ENCODE results near the gene DDI2.

The DDI2 gene

GRCh38 chr1:15603050-15603965, 13.9 kb upstream of the DDI2 start (continued):
- TF ChIP-seq PRDM1 (tag by site-specific recombination; IDR thresholded peaks at IDR 0.05) (no peak), ZNF701 (tag by site-specific recombination; IDR thresholded peaks at IDR 0.05) (no peak), SCRT2 (tag by site-specific recombination; IDR thresholded peaks at IDR 0.05) (no peak), INSM2 (tag by site-specific recombination; IDR thresholded peaks at IDR 0.05) (0 out of 2 replicates have a peak, but pooled peaks have one; percentile 10), ZNF366 (tag by site-specific recombination; conservative IDR thresholded peaks at IDR 0.05) (no peak), ZNF658 (tag by site-specific recombination; IDR thresholded peaks at IDR 0.05) (no peak), ZNF514 (tag by site-specific recombination; IDR thresholded peaks at IDR 0.05) (no peak), ZBTB10 (tag by site-specific recombination; IDR thresholded peaks at IDR 0.05) (no peak), ZNF654 (tag by site-specific recombination; IDR thresholded peaks at IDR 0.05; ENCODE audit: low read depth) (no peak), ZNF621 (tag by site-specific recombination; IDR thresholded peaks at IDR 0.05) (no peak), ZNF324 (tag by site-specific recombination; IDR thresholded peaks at IDR 0.05) (no peak), ZNF350 (tag by site-specific recombination; IDR thresholded peaks at IDR 0.05) (no peak), ZNF776 (tag by site-specific recombination; IDR thresholded peaks at IDR 0.05; ENCODE audit: borderline replicate concordance) (no peak), SCRT1 (tag by site-specific recombination; IDR thresholded peaks at IDR 0.05; ENCODE audit: borderline replicate concordance) (no peak), KLF8 (tag by site-specific recombination; IDR thresholded peaks at IDR 0.05) (no peak), AEBP2 (tag by site-specific recombination; IDR thresholded peaks at IDR 0.05; ENCODE audit: borderline replicate concordance) (no peak), ZNF544 (tag by site-specific recombination; IDR thresholded peaks at IDR 0.05) (no peak), GLI2 (tag by site-specific recombination; IDR thresholded peaks at IDR 0.05; ENCODE audit: borderline replicate concordance, low read depth) (no peak), ZNF121 (tag by site-specific recombination; IDR thresholded peaks at IDR 0.05) (no peak), SP2 (tag by site-specific recombination; IDR thresholded peaks at IDR 0.05) (peak; percentile 74), ZNF549 (tag by site-specific recombination; IDR thresholded peaks at IDR 0.05) (no peak), ZNF843 (tag by site-specific recombination; IDR thresholded peaks at IDR 0.05) (no peak), MZF1 (tag by site-specific recombination; IDR thresholded peaks at IDR 0.05; ENCODE audit: borderline replicate concordance) (no peak), ZNF623 (tag by site-specific recombination; IDR thresholded peaks at IDR 0.05) (no peak), ZNF148 (tag by site-specific recombination; IDR thresholded peaks at IDR 0.05; ENCODE audit: borderline replicate concordance) (no peak), ZNF280C (tag by site-specific recombination; IDR thresholded peaks at IDR 0.05) (no peak), ZNF214 (tag by site-specific recombination; IDR thresholded peaks at IDR 0.05; ENCODE audit: borderline replicate concordance) (no peak), HOXD13 (CRISPR knock-in tag; IDR thresholded peaks at IDR 0.05; ENCODE audit: borderline replicate concordance) (no peak), GLIS2 (tag by site-specific recombination; IDR thresholded peaks at IDR 0.05) (peak; percentile 24; the same call in 1 of the 2 replicates), ZNF155 (tag by site-specific recombination; IDR thresholded peaks at IDR 0.05) (no peak)
